Measurements from ENCODE around the gene LMAN2L. TPM values are rescaled to one million over a fixed set of nuclear protein-coding genes. Genes with fewer than 3 reads are reported as not detected.

The LMAN2L gene
- total RNA-seq, 1 donor from 2014 or later = 15.3 TPM

GRCh38 chr2:96702098-96702785 lies 37.6 kb downstream of the LMAN2L start:
- H3K9me3 Mint-ChIP-seq (ENCODE audit: low read depth) = no peaks in the 10 kb centered on the region
- H3K4me1 Mint-ChIP-seq (ENCODE audit: low read depth) = no peaks in the 10 kb centered on the region
- peaks cover 30% of the 10 kb centered on the region for H3K36me3 Mint-ChIP-seq (ENCODE audit: low read depth)
- H3K4me3 Mint-ChIP-seq (ENCODE audit: unreplicated experiment) = no peak overlapping the region
- DNase-seq (ENCODE audit: low spot score) = no peak
- H3K27ac Mint-ChIP-seq (ENCODE audit: unreplicated experiment) = no peak overlapping the region
- TF ChIP-seq, protein P1, sequence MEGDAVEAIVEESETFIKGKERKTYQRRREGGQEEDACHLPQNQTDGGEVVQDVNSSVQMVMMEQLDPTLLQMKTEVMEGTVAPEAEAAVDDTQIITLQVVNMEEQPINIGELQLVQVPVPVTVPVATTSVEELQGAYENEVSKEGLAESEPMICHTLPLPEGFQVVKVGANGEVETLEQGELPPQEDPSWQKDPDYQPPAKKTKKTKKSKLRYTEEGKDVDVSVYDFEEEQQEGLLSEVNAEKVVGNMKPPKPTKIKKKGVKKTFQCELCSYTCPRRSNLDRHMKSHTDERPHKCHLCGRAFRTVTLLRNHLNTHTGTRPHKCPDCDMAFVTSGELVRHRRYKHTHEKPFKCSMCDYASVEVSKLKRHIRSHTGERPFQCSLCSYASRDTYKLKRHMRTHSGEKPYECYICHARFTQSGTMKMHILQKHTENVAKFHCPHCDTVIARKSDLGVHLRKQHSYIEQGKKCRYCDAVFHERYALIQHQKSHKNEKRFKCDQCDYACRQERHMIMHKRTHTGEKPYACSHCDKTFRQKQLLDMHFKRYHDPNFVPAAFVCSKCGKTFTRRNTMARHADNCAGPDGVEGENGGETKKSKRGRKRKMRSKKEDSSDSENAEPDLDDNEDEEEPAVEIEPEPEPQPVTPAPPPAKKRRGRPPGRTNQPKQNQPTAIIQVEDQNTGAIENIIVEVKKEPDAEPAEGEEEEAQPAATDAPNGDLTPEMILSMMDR (IDR thresholded peaks at IDR 0.05) = no peak
- H3K27me3 Mint-ChIP-seq (ENCODE audit: low read depth) = no peaks in the 10 kb centered on the region

GRCh38 chr2:96701636-96702035 lies 38.2 kb downstream of the LMAN2L start:
- H3K4me1 Mint-ChIP-seq (ENCODE audit: low read depth) = no peaks in the 10 kb centered on the region
- no peak overlapping the region for H3K27ac Mint-ChIP-seq (ENCODE audit: unreplicated experiment)
- peaks cover 26% of the 10 kb centered on the region for H3K36me3 Mint-ChIP-seq (ENCODE audit: low read depth)
- H3K9me3 Mint-ChIP-seq (ENCODE audit: low read depth) = no peaks in the 10 kb centered on the region
- H3K27me3 Mint-ChIP-seq (ENCODE audit: low read depth) = no peaks in the 10 kb centered on the region
- no peak overlapping the region for H3K4me3 Mint-ChIP-seq (ENCODE audit: unreplicated experiment)
- TF ChIP-seq, protein P1 (IDR thresholded peaks at IDR 0.05) = no peak
- no peak for DNase-seq (ENCODE audit: low spot score)

DNA sequence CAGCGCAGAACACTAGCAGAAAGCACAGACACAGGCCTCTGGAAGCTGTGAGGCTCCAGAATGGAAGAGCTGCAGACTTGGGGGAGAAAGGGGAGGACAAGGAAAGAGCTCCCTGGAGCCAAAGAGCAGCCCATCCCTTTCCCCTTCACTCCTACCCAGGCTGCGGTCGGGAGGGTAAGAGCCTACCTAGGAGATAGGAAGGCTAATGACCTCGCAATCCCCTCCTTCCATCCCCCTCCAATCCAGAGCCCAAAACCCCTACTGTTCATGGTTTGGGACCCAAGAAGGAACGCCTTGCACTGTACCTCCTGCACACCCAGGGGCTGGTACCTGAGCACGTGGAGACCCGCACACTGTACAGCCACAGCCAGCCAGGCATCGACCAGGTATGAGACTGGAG lies 39.8 kb downstream of the LMAN2L start:
- Mint-ChIP-seq H3K4me1 (ENCODE audit: low read depth) (no peaks in the 10 kb centered on the region), H3K4me3 (ENCODE audit: unreplicated experiment) (no peak overlapping the region), H3K36me3 (ENCODE audit: low read depth) (peaks cover 16% of the 10 kb centered on the region), H3K27ac (ENCODE audit: unreplicated experiment) (no peak overlapping the region), H3K27me3 (ENCODE audit: low read depth) (no peaks in the 10 kb centered on the region), H3K9me3 (ENCODE audit: low read depth) (no peaks in the 10 kb centered on the region)
- DNase-seq (ENCODE audit: low spot score) = no peak
- TF ChIP-seq, protein P1 (IDR thresholded peaks at IDR 0.05) = no peak

DNA sequence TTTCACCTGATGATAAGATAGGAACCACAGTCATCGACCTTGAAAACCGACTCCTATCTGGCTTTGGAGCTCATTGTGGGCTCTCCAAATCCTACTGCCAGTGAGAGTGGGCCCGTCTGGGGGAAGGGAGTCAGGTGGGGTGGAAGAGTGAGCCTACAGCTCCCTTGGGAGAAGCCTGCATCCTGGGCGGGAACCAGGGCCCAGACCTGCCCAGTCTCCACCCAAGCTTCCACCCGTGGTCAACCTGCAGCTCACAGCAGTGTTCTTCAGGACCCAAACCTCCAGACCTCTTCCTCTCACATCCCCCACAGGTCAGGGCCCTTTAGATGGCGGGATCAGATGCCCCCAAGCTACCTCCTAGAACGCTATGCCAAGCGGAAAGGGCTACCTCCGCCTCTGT lies 40.2 kb downstream of the LMAN2L start:
- no peaks in the 10 kb centered on the region for H3K4me1 Mint-ChIP-seq (ENCODE audit: low read depth)
- no peaks in the 10 kb centered on the region for H3K9me3 Mint-ChIP-seq (ENCODE audit: low read depth)
- H3K36me3 Mint-ChIP-seq (ENCODE audit: low read depth) = peaks cover 15% of the 10 kb centered on the region
- no peaks in the 10 kb centered on the region for H3K27me3 Mint-ChIP-seq (ENCODE audit: low read depth)
- TF ChIP-seq, protein P1 (IDR thresholded peaks at IDR 0.05) = no peak
- DNase-seq (ENCODE audit: low spot score) = no peak
- no peak overlapping the region for H3K4me3 Mint-ChIP-seq (ENCODE audit: unreplicated experiment)
- no peak overlapping the region for H3K27ac Mint-ChIP-seq (ENCODE audit: unreplicated experiment)

- no peak overlapping the region for H3K27ac Mint-ChIP-seq (ENCODE audit: unreplicated experiment)
- H3K36me3 Mint-ChIP-seq (ENCODE audit: low read depth) = peaks cover 9% of the 10 kb centered on the region
- DNase-seq (ENCODE audit: low spot score) = no peak
- H3K9me3 Mint-ChIP-seq (ENCODE audit: low read depth) = no peaks in the 10 kb centered on the region
- H3K4me1 Mint-ChIP-seq (ENCODE audit: low read depth) = no peaks in the 10 kb centered on the region
- TF ChIP-seq, protein P1 (IDR thresholded peaks at IDR 0.05) = no peak
- H3K27me3 Mint-ChIP-seq (ENCODE audit: low read depth) = no peaks in the 10 kb centered on the region
- no peak overlapping the region for H3K4me3 Mint-ChIP-seq (ENCODE audit: unreplicated experiment)
Observed at GRCh38 chr2:96699021-96699420, 40.8 kb downstream of the LMAN2L start.

Measured in chondrocyte (in vitro differentiated cells).